ENCODE measurements around the gene RPS27L.
"Not testable (repeated sequence)": the region's sequence is repeated elsewhere in the genome, so short reads cannot be mapped to it uniquely, and the experiment has no call there.

DNA sequence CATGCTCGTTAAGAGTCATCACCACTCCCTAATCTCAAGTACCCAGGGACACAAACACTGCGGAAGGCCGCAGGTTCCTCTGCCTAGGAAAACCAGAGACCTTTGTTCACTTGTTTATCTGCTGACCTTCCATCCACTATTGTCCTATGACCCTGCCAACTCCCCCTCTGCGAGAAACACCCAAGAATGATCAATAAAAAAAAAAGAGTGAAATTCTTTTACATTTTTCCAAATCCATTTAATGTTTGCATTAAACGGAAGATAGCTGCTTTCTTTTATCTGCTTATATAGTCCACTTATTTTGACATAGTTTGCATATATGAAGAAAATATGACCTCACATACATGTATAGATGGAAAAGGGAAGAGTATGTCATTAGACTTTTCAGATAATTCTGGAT lies 57.7 kb downstream of the RPS27L start:
- TF ChIP-seq EP300, POLR2AphosphoS5, CTCF, POLR2A (IDR thresholded peaks at IDR 0.05): not testable (repeated sequence)
